H9 (cell line): ENCODE data around the gene GNA15. TPM values are rescaled to one million over a fixed set of nuclear protein-coding genes. Genes with fewer than 3 reads are reported as not detected.

Source experiments
- DNase-seq: peaks from one replicate; pipeline ENCODE4 v3.0.0-alpha.2; 2017
- H2AFZ ChIP-seq: one replicate; pipeline ENCODE4 v1.6.1; 2013; ENCODE audit warnings: mild to moderate bottlenecking, low read length, control low read depth, moderate library complexity
- H2AK5ac ChIP-seq: 2 replicates; pipeline ENCODE4 v1.6.1; 2013; ENCODE audit warnings: low read length, control low read depth, mixed read lengths; ENCODE audit not compliant: insufficient read length
- H2BK120ac ChIP-seq: one replicate; pipeline ENCODE4 v1.6.1; 2013; ENCODE audit warnings: low read depth, mild to moderate bottlenecking, low read length, control low read depth, inconsistent platforms; ENCODE audit not compliant: poor library complexity, severe bottlenecking
- H2BK12ac ChIP-seq: 2 replicates; pipeline ENCODE4 v1.6.1; 2013; ENCODE audit warnings: low read length, control low read depth, mixed read lengths, low read depth; ENCODE audit not compliant: insufficient read length
- H2BK15ac ChIP-seq: 2 replicates; pipeline ENCODE4 v1.6.1; 2013; ENCODE audit warnings: low read depth, low read length, control low read depth
- H2BK20ac ChIP-seq: one replicate; pipeline ENCODE4 v1.6.1; 2013; ENCODE audit warnings: low read depth, mild to moderate bottlenecking, low read length, control low read depth, inconsistent platforms; ENCODE audit not compliant: poor library complexity, severe bottlenecking
- H2BK5ac ChIP-seq: 2 replicates; pipeline ENCODE4 v1.6.1; 2013; ENCODE audit warnings: low read length, control low read depth, mixed read lengths; ENCODE audit not compliant: insufficient read length
- H3K14ac ChIP-seq: 2 replicates; pipeline ENCODE4 v1.6.1; 2013; ENCODE audit warnings: low read length, control low read depth; ENCODE audit not compliant: insufficient read depth
- H3K18ac ChIP-seq: 2 replicates; pipeline ENCODE4 v1.6.1; 2013; ENCODE audit warnings: low read depth, mild to moderate bottlenecking, mixed read lengths, low read length, control low read depth; ENCODE audit not compliant: insufficient read length
- H3K23ac ChIP-seq: 2 replicates; pipeline ENCODE4 v1.6.1; 2013; ENCODE audit warnings: low read length, control low read depth, mixed read lengths, low read depth; ENCODE audit not compliant: insufficient read length
- H3K23me2 ChIP-seq: 2 replicates; pipeline ENCODE4 v1.6.1; 2013; ENCODE audit warnings: low read depth, mild to moderate bottlenecking, mixed read lengths, low read length, control low read depth; ENCODE audit not compliant: insufficient read length, poor library complexity, severe bottlenecking
- H3K27ac ChIP-seq: 2 replicates; pipeline ENCODE4 v1.5.1; 2013; ENCODE audit warnings: low read length, control low read depth, mixed read lengths, low read depth; ENCODE audit not compliant: insufficient read length
- H3K27me3 ChIP-seq: 2 replicates; pipeline ENCODE4 v1.6.1; 2013; ENCODE audit warnings: low read length, control low read depth, inconsistent platforms; ENCODE audit not compliant: insufficient read depth
- H3K4ac ChIP-seq: 2 replicates; pipeline ENCODE4 v1.6.1; 2013; ENCODE audit warnings: low read depth, mild to moderate bottlenecking, control low read depth, inconsistent platforms, low read length, moderate library complexity
- H3K4me1 ChIP-seq: 2 replicates; pipeline ENCODE4 v1.6.1; 2013; ENCODE audit warnings: low read length, control low read depth, inconsistent platforms; ENCODE audit not compliant: insufficient read depth
- H3K4me2 ChIP-seq: 2 replicates; pipeline ENCODE4 v1.6.1; 2013; ENCODE audit warnings: low read length, control low read depth, mixed read lengths; ENCODE audit not compliant: insufficient read length, insufficient read depth
- H3K56ac ChIP-seq: 2 replicates; pipeline ENCODE4 v1.6.1; 2013; ENCODE audit warnings: low read depth, mild to moderate bottlenecking, mixed read lengths, low read length, control low read depth; ENCODE audit not compliant: insufficient read length
- H3K79me1 ChIP-seq: 2 replicates; pipeline ENCODE4 v1.6.1; 2013; ENCODE audit warnings: low read depth, mild to moderate bottlenecking, moderate library complexity, low read length, control low read depth, inconsistent platforms; ENCODE audit not compliant: insufficient read depth, poor library complexity, severe bottlenecking
- H3K79me2 ChIP-seq: 2 replicates; pipeline ENCODE4 v1.6.1; 2013; ENCODE audit warnings: low read length, control low read depth, inconsistent platforms; ENCODE audit not compliant: insufficient read depth
- H3K9ac ChIP-seq: 2 replicates; pipeline ENCODE4 v1.6.1; 2013; ENCODE audit warnings: low read length, control low read depth, mixed read lengths; ENCODE audit not compliant: insufficient read length; ENCODE audit errors: extremely low read depth
- H3K9me3 ChIP-seq: one replicate; pipeline ENCODE4 v1.6.1; 2013; ENCODE audit warnings: low read depth, low read length, inconsistent platforms; ENCODE audit not compliant: control insufficient read depth
- H3T11ph ChIP-seq: one replicate; pipeline ENCODE4 v1.6.1; 2013; ENCODE audit warnings: mild to moderate bottlenecking, low read length, control low read depth, inconsistent platforms
- H4K20me1 ChIP-seq: one replicate; pipeline ENCODE4 v1.6.1; 2013; ENCODE audit not compliant: control insufficient read depth, insufficient read length, insufficient read depth
- H4K5ac ChIP-seq: 2 replicates; pipeline ENCODE4 v1.6.1; 2013; ENCODE audit warnings: low read depth, mild to moderate bottlenecking, mixed read lengths, low read length, control low read depth; ENCODE audit not compliant: insufficient read length
- H4K8ac ChIP-seq: replicated peaks from 2 replicates; pipeline ENCODE4 v1.6.1; 2013; ENCODE audit warnings: low read length, control low read depth, mixed read lengths, low read depth; ENCODE audit not compliant: insufficient read length
- H4K91ac ChIP-seq: 2 replicates; pipeline ENCODE4 v1.6.1; 2013; ENCODE audit warnings: low read depth, mild to moderate bottlenecking, moderate library complexity, mixed read lengths, low read length, control low read depth; ENCODE audit not compliant: insufficient read length
- H3K27ac Mint-ChIP-seq, 3 experiments: 2 replicates in 2 of 3; 3 replicates in 1 of 3; pipeline ENCODE4 v1.8.0; 2020 to 2021; ENCODE audit warnings: mixed read lengths in 3 of 3, mild to moderate bottlenecking in 1 of 3, moderate library complexity in 1 of 3
- H3K27me3 Mint-ChIP-seq: 2 replicates; pipeline ENCODE4 v1.8.0; 2021; ENCODE audit warnings: low read depth, mild to moderate bottlenecking, moderate library complexity, mixed read lengths
- H3K36me3 Mint-ChIP-seq, 3 experiments: 2 replicates in 2 of 3; 3 replicates in 1 of 3; pipeline ENCODE4 v1.8.0; 2020 to 2021; ENCODE audit warnings: low read depth in 3 of 3, mixed read lengths in 3 of 3; ENCODE audit not compliant: insufficient read depth in 1 of 3
- H3K4me1 Mint-ChIP-seq, 2 experiments: 2 replicates each; pipeline ENCODE4 v1.8.0; 2020; ENCODE audit warnings: mixed read lengths in 2 of 2
- H3K4me3 Mint-ChIP-seq, 2 experiments: 2 replicates in 1 of 2; 3 replicates in 1 of 2; pipeline ENCODE4 v1.8.0; 2020 to 2021; ENCODE audit warnings: mild to moderate bottlenecking in 2 of 2, mixed read lengths in 2 of 2, moderate library complexity in 1 of 2
- H3K9me3 Mint-ChIP-seq, 2 experiments: 2 replicates in 1 of 2; 3 replicates in 1 of 2; pipeline ENCODE4 v1.8.0; 2020; ENCODE audit warnings: mild to moderate bottlenecking in 2 of 2, mixed read lengths in 2 of 2, moderate library complexity in 1 of 2
- CTCF ChIP-seq: fragments of 200-600 bp; sonication (generic); conservative IDR thresholded peaks from 3 replicates; pipeline ENCODE4 v1.8.0; 2021; ENCODE audit warnings: antibody characterized with exemption, mild to moderate bottlenecking
- WGBS: extraction: QIAGEN DNeasy Blood & Tissue Kit; methylation state at CpG from one replicate; pipeline ENCODE4 v1.1.7; 2013; ENCODE audit warnings: missing lambda C conversion rate, low lambda C conversion rate, mixed read lengths; ENCODE audit not compliant: insufficient read length; ENCODE audit errors: extremely low coverage; 5-methylcytosine and 5-hydroxymethylcytosine counted together
- total RNA-seq: library from RNA; stranded (reverse); gene quantifications from 2 replicates; pipeline ENCODE4 v1.2.1, GENCODE V29; 2021

GNA15 gene
- total RNA-seq, 1 experiment from 2014 or later, result not detected

DNA sequence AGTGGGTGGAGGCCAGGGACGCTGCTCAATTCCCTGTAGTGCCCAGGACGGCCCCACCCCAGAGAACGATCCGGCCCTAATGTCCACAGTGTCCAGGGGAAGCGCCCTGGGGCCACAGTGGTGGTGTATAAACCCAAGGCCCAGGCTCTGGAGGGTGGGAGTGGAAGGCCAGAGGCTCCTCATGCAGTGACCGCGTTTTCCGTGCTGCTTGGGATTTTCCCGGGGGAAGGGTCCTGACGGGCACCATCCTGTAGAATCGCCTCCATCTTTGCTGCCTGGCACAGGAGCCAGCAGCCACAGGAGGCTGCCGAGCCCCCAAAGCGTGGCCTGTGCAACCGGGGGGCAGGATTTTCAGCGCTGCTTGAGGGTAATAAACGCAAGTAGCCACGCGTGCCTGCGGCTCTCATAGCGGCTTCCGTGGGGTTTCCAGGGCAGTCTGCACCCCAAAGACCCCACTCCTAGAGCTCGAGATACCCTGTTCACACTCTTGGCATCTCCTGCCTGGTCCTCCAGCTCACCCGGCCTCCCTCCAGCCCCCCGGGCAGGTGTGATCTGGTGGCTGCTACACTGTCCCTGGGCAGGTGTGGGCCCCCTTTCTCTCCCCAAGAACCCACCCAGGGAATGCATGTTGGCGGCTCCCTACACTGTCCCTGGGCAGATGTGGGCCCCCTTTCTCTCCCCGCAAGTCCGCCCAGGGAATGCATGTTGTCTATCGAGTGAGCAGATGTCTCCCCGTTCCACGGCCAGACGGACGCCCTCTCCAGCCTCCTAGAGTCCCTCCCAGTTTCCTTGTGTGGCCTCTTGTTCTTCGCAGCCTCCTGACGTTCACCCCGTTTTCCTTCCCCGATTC, 52.1 kb downstream of the GNA15 start:
- no CpG with 5 or more reads among the region's 36 CpGs for WGBS
- Histone ChIP-seq H3K4me1 (no peaks in the 10 kb centered on the region), H2AK5ac (no peak overlapping the region), H4K8ac (no peak overlapping the region), H2BK5ac (no peak overlapping the region), H4K91ac (no peak overlapping the region), H2BK20ac (no peak overlapping the region), H3K9ac (no peak overlapping the region), H2AFZ (no peak overlapping the region), H2BK120ac (no peak overlapping the region), H4K20me1 (no peaks in the 10 kb centered on the region), H3K23ac (no peak overlapping the region), H3K23me2 (peaks cover 8% of the 10 kb centered on the region), H3K9me3 (no peaks in the 10 kb centered on the region), H3K27me3 (no peaks in the 10 kb centered on the region), H3K18ac (no peak overlapping the region), H3K79me2 (peaks cover 23% of the 10 kb centered on the region; the same call in 1 of the 2 replicates), H3K4me2 (no peak overlapping the region), H2BK12ac (no peak overlapping the region), H3K79me1 (peaks cover 22% of the 10 kb centered on the region), H3K27ac (no peak overlapping the region), H4K5ac (no peak overlapping the region), H3K4ac (no peak overlapping the region), H2BK15ac (no peak overlapping the region), H3K56ac (no peak overlapping the region), H3T11ph (no peak overlapping the region), H3K14ac (no peak overlapping the region)
- no peak for TF ChIP-seq CTCF
- no peak for DNase-seq
- no peaks in the 10 kb centered on the region; a peak in 1 of 5 replicates for H3K9me3 Mint-ChIP-seq
- peaks cover 14 to 26% of the 10 kb centered on the region in 2 experiments for H3K4me1 Mint-ChIP-seq
- peaks cover 7 to 11% (median 10%) of the 10 kb centered on the region in 3 experiments; a peak in 6 of 7 replicates for H3K36me3 Mint-ChIP-seq
- peak overlapping the region; percentile 90 to 93 for H3K4me3 Mint-ChIP-seq
- peak overlapping the region in 2 of 3 experiments; percentile 42 to 78; a peak in 3 of 7 replicates for H3K27ac Mint-ChIP-seq
- peaks cover 1% of the 10 kb centered on the region; the same call in 1 of the 2 replicates for H3K27me3 Mint-ChIP-seq
